Stimulated activated CD8-positive, alpha-beta memory T cell treated with anti-CD3 and anti-CD28 coated beads, Interleukin-15, amount 100 ng/mL, for 24 hours (primary cell): ENCODE results near the gene CSNK1E.

Source experiments
- DNase-seq: peaks from one replicate; pipeline ENCODE4 v3.0.0-alpha.2; 2020; ENCODE audit warnings: low read depth

The CSNK1E gene

GRCh38 chr22:38249803-38250642, 67.2 kb downstream of the CSNK1E start:
- no peak for DNase-seq

DNA sequence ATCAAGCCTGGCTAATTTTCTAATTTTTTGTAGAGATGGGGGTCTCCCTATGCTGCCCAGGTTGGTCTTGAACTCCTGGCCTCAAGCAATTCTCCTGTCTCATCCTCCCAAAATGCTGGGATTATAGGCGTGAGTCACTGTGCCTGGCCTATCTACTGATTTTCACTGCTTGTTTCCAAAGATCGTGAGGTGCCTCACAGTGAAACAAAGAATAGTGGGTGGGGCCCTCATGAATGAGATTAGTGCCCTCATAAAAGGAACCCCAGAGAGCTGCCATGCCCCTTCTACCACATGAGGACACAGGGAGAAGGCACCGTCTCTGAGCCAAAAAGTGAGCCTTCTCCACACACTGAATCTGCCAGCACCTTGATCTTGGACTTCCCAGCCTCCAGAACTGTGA, 67.9 kb downstream of the CSNK1E start:
- no peak for DNase-seq

GRCh38 chr22:38248280-38248679, 69.0 kb downstream of the CSNK1E start:
- DNase-seq: no peak

DNA sequence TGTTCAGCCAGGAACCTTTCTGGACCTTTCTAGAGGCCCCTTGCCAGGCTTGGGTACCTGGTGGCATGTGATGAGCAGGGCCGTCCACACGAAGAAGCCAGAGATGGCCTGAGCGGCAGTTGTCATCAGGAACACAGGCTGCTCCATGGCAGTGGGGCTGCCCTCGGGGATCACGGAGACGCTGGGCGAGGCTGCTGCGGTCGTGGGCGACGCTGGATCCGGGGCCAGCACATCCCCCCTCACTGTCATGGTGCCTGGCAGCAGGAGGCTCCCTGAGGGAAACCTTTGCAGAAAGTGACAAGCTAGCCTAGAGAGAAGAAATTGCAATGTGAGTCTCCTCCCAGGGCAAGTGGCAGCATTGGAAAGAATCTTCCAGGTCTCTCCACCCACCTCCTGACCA, 69.5 kb downstream of the CSNK1E start:
- DNase-seq: no peak

- no peak for DNase-seq
Observed at GRCh38 chr22:38246692-38247091, 70.5 kb downstream of the CSNK1E start.

- no peak for DNase-seq
Observed at GRCh38 chr22:38246046-38246658, 71.1 kb downstream of the CSNK1E start.

GRCh38 chr22:38244106-38244505, 73.1 kb downstream of the CSNK1E start:
- no peak for DNase-seq

DNA sequence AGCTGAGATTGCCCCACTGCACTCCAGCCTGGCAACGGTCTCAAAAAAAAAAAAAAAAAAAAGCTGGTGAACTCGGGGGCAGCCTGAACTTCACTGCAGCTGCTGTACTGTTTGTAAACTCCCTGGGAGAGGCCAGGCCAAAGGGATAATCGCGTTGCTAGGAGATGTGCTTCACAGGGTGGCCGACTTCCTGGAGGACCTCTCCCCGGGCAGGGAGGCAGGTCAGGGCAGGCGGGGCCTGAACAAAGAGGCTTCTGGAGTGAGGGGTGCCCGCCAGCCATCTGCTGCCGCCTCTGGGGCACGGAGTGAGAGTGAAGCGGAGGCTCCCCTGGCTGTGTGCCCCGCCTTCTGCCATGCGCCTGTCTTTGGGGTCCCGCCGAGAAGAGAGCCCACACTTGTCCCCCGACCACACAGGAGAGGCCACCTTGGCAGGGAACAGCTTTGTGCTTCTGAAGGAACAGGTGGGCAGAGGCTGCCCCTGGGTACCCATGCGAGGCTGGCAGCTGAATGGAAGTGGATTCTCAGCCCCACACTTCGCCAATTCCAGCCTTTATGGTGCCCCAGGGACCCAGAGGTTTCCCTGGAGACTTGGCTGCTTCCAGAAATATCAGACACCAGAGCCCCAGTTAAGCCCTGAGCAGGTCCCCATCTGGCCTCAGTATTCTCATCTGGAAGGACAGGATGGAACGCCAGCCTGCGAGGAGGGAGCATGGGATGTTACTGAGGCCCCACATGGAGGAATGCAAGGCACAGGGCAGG, 74.0 kb downstream of the CSNK1E start:
- DNase-seq: no peak

- DNase-seq: no peak
Observed at GRCh38 chr22:38240734-38241252, 76.4 kb downstream of the CSNK1E start.
